ENCODE measurements around the gene KCNK3.
A peak's percentile ranks its signal among the peaks of the same experiment; 100 is the strongest.
"Not testable (repeated sequence)": the region's sequence is repeated elsewhere in the genome, so short reads cannot be mapped to it uniquely, and the experiment has no call there.

Gene KCNK3

GRCh38 chr2:26660363-26660962 lies 32.1 kb upstream of the KCNK3 start:
- H3K4me3 ChIP-seq (ENCODE audit: low read depth, low read length): no peak overlapping the region
- DNase-seq (ENCODE audit: low read depth): no peak

GRCh38 chr2:26665296-26665695 lies 27.2 kb upstream of the KCNK3 start:
- not testable (repeated sequence) for DNase-seq (ENCODE audit: low read depth)

GRCh38 chr2:26666671-26667070 lies 25.9 kb upstream of the KCNK3 start:
- DNase-seq (ENCODE audit: low read depth): no peak

More at GRCh38 chr2:26665296-26665695, 27.2 kb upstream of the KCNK3 start:
- H3K4me3 ChIP-seq (ENCODE audit: low read depth, low read length): not testable (repeated sequence)

GRCh38 chr2:26668041-26668440 lies 24.5 kb upstream of the KCNK3 start:
- DNase-seq (ENCODE audit: low read depth): no peak
- no peak overlapping the region for H3K4me3 ChIP-seq (ENCODE audit: low read depth, low read length)

More at GRCh38 chr2:26666671-26667070, 25.9 kb upstream of the KCNK3 start:
- H3K4me3 ChIP-seq (ENCODE audit: low read depth, low read length): no peak overlapping the region

- no peak overlapping the region for H3K4me3 ChIP-seq (ENCODE audit: low read depth, low read length)
- no peak for DNase-seq (ENCODE audit: low read depth)
Observed at GRCh38 chr2:26668856-26669750, 23.4 kb upstream of the KCNK3 start.

GRCh38 chr2:26670171-26670570 lies 22.4 kb upstream of the KCNK3 start:
- H3K4me3 ChIP-seq (ENCODE audit: low read depth, low read length): no peak overlapping the region
- peak; percentile 52 for DNase-seq (ENCODE audit: low read depth)

- no peak for DNase-seq (ENCODE audit: low read depth)
- H3K4me3 ChIP-seq (ENCODE audit: low read depth, low read length): no peak overlapping the region
Observed at GRCh38 chr2:26670931-26671460, 21.5 kb upstream of the KCNK3 start.

- H3K4me3 ChIP-seq (ENCODE audit: low read depth, low read length): no peak overlapping the region
- no peak for DNase-seq (ENCODE audit: low read depth)
Observed at GRCh38 chr2:26671691-26672090, 20.8 kb upstream of the KCNK3 start.

GRCh38 chr2:26672112-26672817 lies 20.3 kb upstream of the KCNK3 start:
- no peak overlapping the region for H3K4me3 ChIP-seq (ENCODE audit: low read depth, low read length)
- no peak for DNase-seq (ENCODE audit: low read depth)

- no peak for DNase-seq (ENCODE audit: low read depth)
- no peak overlapping the region for H3K4me3 ChIP-seq (ENCODE audit: low read depth, low read length)
Observed at GRCh38 chr2:26672818-26673393, 19.6 kb upstream of the KCNK3 start.

- H3K4me3 ChIP-seq (ENCODE audit: low read depth, low read length): no peak overlapping the region
- DNase-seq (ENCODE audit: low read depth): no peak
Observed at GRCh38 chr2:26674002-26674751, 18.3 kb upstream of the KCNK3 start.

GRCh38 chr2:26674771-26675170 lies 17.8 kb upstream of the KCNK3 start:
- no peak for DNase-seq (ENCODE audit: low read depth)
- H3K4me3 ChIP-seq (ENCODE audit: low read depth, low read length): no peak overlapping the region

GRCh38 chr2:26675651-26676255 lies 16.8 kb upstream of the KCNK3 start:
- DNase-seq (ENCODE audit: low read depth): no peak
- no peak overlapping the region for H3K4me3 ChIP-seq (ENCODE audit: low read depth, low read length)

GRCh38 chr2:26678035-26678434 lies 14.5 kb upstream of the KCNK3 start:
- no peak for DNase-seq (ENCODE audit: low read depth)
- H3K4me3 ChIP-seq (ENCODE audit: low read depth, low read length): no peak overlapping the region

- H3K4me3 ChIP-seq (ENCODE audit: low read depth, low read length): no peak overlapping the region
- no peak for DNase-seq (ENCODE audit: low read depth)
Observed at GRCh38 chr2:26679867-26680266, 12.7 kb upstream of the KCNK3 start.

- DNase-seq (ENCODE audit: low read depth): no peak
- no peak overlapping the region for H3K4me3 ChIP-seq (ENCODE audit: low read depth, low read length)
Observed at GRCh38 chr2:26681656-26682055, 10.9 kb upstream of the KCNK3 start.

- no peak overlapping the region for H3K4me3 ChIP-seq (ENCODE audit: low read depth, low read length)
- DNase-seq (ENCODE audit: low read depth): no peak
Observed at GRCh38 chr2:26682155-26682554, 10.4 kb upstream of the KCNK3 start.

- no peak overlapping the region for H3K4me3 ChIP-seq (ENCODE audit: low read depth, low read length)
- no peak for DNase-seq (ENCODE audit: low read depth)
Observed at GRCh38 chr2:26683583-26683982, 8.9 kb upstream of the KCNK3 start.

GRCh38 chr2:26685341-26685740 lies 7.2 kb upstream of the KCNK3 start:
- H3K4me3 ChIP-seq (ENCODE audit: low read depth, low read length): no peak overlapping the region
- DNase-seq (ENCODE audit: low read depth): no peak

All from skeletal muscle cell (primary cell).